HepG2 (cell line): ENCODE results near the gene LEPROT. TPM values are rescaled to one million over a fixed set of nuclear protein-coding genes. Genes with fewer than 3 reads are reported as not detected.

Experiments used
- ERF ChIP-seq: IDR thresholded peaks from 2 replicates; pipeline ENCODE4 v1.6.1; 2018; ENCODE audit warnings: missing biosample characterization, missing genetic modification reagents
- GFI1 ChIP-seq: sonication (generic); formaldehyde crosslinking; IDR thresholded peaks from 2 replicates; pipeline ENCODE4 v1.5.0; 2020; ENCODE audit warnings: missing genetic modification reagents, mild to moderate bottlenecking, borderline replicate concordance
- HNRNPLL ChIP-seq: fragments of 200-400 bp; formaldehyde crosslinking; IDR thresholded peaks from 2 replicates; pipeline ENCODE4 v1.6.1; 2017; ENCODE audit warnings: mild to moderate bottlenecking, low read depth, low read length; ENCODE audit not compliant: poor library complexity, severe bottlenecking
- IKZF4 ChIP-seq: sonication (generic); formaldehyde crosslinking; IDR thresholded peaks from 2 replicates; pipeline ENCODE4 v1.5.1; 2020; ENCODE audit warnings: borderline replicate concordance, mild to moderate bottlenecking, low read depth, missing genetic modification reagents; ENCODE audit errors: not compliant biosample characterization
- KMT2A ChIP-seq: sonication (generic); formaldehyde crosslinking; IDR thresholded peaks from 2 replicates; pipeline ENCODE4 v1.4.0; 2020; ENCODE audit warnings: missing genetic modification reagents
- NR2C2 ChIP-seq: sonication (generic); formaldehyde crosslinking; IDR thresholded peaks from 2 replicates; pipeline ENCODE4 v1.4.0; 2020; ENCODE audit warnings: missing genetic modification reagents, mild to moderate bottlenecking, moderate library complexity, borderline replicate concordance
- ONECUT2 ChIP-seq: sonication (generic); formaldehyde crosslinking; IDR thresholded peaks from 2 replicates; pipeline ENCODE4 v1.4.0; 2020; ENCODE audit warnings: missing genetic modification reagents
- PITX1 ChIP-seq: sonication (generic); formaldehyde crosslinking; IDR thresholded peaks from 2 replicates; pipeline ENCODE4 v1.5.1; 2020; ENCODE audit warnings: mild to moderate bottlenecking, missing genetic modification reagents
- POGZ ChIP-seq: sonication (generic); formaldehyde crosslinking; IDR thresholded peaks from 2 replicates; pipeline ENCODE4 v1.4.0; 2020; ENCODE audit warnings: mild to moderate bottlenecking, missing genetic modification reagents
- REL ChIP-seq: sonication (generic); formaldehyde crosslinking; conservative IDR thresholded peaks from 2 replicates; pipeline ENCODE4 v1.8.0; 2022; ENCODE audit warnings: mild to moderate bottlenecking, missing genetic modification reagents, moderate library complexity
- SP140L ChIP-seq: sonication (generic); formaldehyde crosslinking; IDR thresholded peaks from 2 replicates; pipeline ENCODE4 v1.4.0; 2020; ENCODE audit warnings: missing genetic modification reagents, borderline replicate concordance
- ZBTB20 ChIP-seq: sonication (generic); formaldehyde crosslinking; IDR thresholded peaks from 2 replicates; pipeline ENCODE4 v1.8.1; 2023; ENCODE audit warnings: missing genetic modification reagents, low read depth, mild to moderate bottlenecking, borderline replicate concordance
- ZFAT ChIP-seq: sonication (generic); formaldehyde crosslinking; conservative IDR thresholded peaks from 2 replicates; pipeline ENCODE4 v1.8.1; 2023; ENCODE audit warnings: missing genetic modification reagents, inconsistent platforms
- ZFP36L2 ChIP-seq: sonication (generic); formaldehyde crosslinking; IDR thresholded peaks from 2 replicates; pipeline ENCODE4 v1.4.0; 2020; ENCODE audit warnings: missing genetic modification reagents
- ZFP62 ChIP-seq: sonication (generic); formaldehyde crosslinking; IDR thresholded peaks from 2 replicates; pipeline ENCODE4 v1.4.0; 2020; ENCODE audit warnings: missing genetic modification reagents
- ZIK1 ChIP-seq: sonication (generic); formaldehyde crosslinking; IDR thresholded peaks from 2 replicates; pipeline ENCODE4 v1.5.0; 2020; ENCODE audit warnings: mild to moderate bottlenecking, low read depth, missing genetic modification reagents, borderline replicate concordance
- ZNF12 ChIP-seq: sonication (generic); formaldehyde crosslinking; IDR thresholded peaks from 2 replicates; pipeline ENCODE4 v1.5.0; 2020; ENCODE audit warnings: missing genetic modification reagents
- ZNF282 ChIP-seq: fragments of 450-650 bp; IDR thresholded peaks from 2 replicates; pipeline ENCODE4 v1.6.1; 2018; ENCODE audit not compliant: partially characterized antibody
- ZNF460 ChIP-seq: sonication (generic); formaldehyde crosslinking; IDR thresholded peaks from 2 replicates; pipeline ENCODE4 v1.5.1; 2020; ENCODE audit warnings: missing genetic modification reagents, mild to moderate bottlenecking, borderline replicate concordance
- ZNF550 ChIP-seq: sonication (generic); formaldehyde crosslinking; IDR thresholded peaks from 2 replicates; pipeline ENCODE4 v1.4.0; 2020; ENCODE audit warnings: mild to moderate bottlenecking, missing genetic modification reagents, borderline replicate concordance
- ZNF564 ChIP-seq: sonication (generic); formaldehyde crosslinking; IDR thresholded peaks from 2 replicates; pipeline ENCODE4 v1.8.1; 2023; ENCODE audit warnings: mild to moderate bottlenecking, missing genetic modification reagents
- ZNF605 ChIP-seq: sonication (generic); formaldehyde crosslinking; IDR thresholded peaks from 2 replicates; pipeline ENCODE4 v1.8.0; 2022; ENCODE audit warnings: mild to moderate bottlenecking, missing genetic modification reagents
- ZNF614 ChIP-seq: IDR thresholded peaks from 2 replicates; pipeline ENCODE4 v1.6.1; 2018; ENCODE audit warnings: missing biosample characterization, missing genetic modification reagents, inconsistent platforms, borderline replicate concordance
- ZNF615 ChIP-seq: sonication (generic); formaldehyde crosslinking; IDR thresholded peaks from 2 replicates; pipeline ENCODE4 v1.5.0; 2020; ENCODE audit warnings: mild to moderate bottlenecking, missing genetic modification reagents, borderline replicate concordance
- ZNF724P ChIP-seq: sonication (generic); formaldehyde crosslinking; IDR thresholded peaks from 2 replicates; pipeline ENCODE4 v1.8.0; 2022; ENCODE audit warnings: missing genetic modification reagents, borderline replicate concordance
- ZSCAN31 ChIP-seq: sonication (generic); formaldehyde crosslinking; IDR thresholded peaks from 2 replicates; pipeline ENCODE4 v1.5.0; 2020; ENCODE audit warnings: low read depth, mild to moderate bottlenecking, missing genetic modification reagents
- polyA plus RNA-seq, 8 experiments: library from polyadenylated mRNA; depleted of rRNA in 3 of 8; stranded (reverse) in 7 of 8; unstranded in 1 of 8; fragments of >200 nt; fragmentation: Illumina TruSeq in 4 of 8; extraction: Trizol in 4 of 8; gene quantifications; 2 replicates each; pipeline versions ENCODE4 v1.2.1 to v1.2.3, GENCODE V29; 2011 to 2016; ENCODE audit warnings: low read depth in 4 of 8, missing spikeins in 1 of 8, mixed read lengths in 1 of 8; ENCODE audit not compliant: insufficient read depth in 1 of 8
- total RNA-seq, 5 experiments: library from RNA; depleted of rRNA; stranded (reverse); fragments of >200 nt; fragmentation: Illumina TruSeq; extraction: Trizol; gene quantifications; 2 replicates each; pipeline ENCODE4 v1.2.3, GENCODE V29; 2016; ENCODE audit warnings: low read depth in 1 of 5
- TF ChIP-seq, protein P1 (sequence below): sonication (generic); formaldehyde crosslinking; IDR thresholded peaks from 2 replicates; pipeline ENCODE4 v1.8.0; 2022; ENCODE audit warnings: missing genetic modification reagents, mild to moderate bottlenecking, borderline replicate concordance
- TF ChIP-seq, protein P2 (sequence below): sonication (generic); formaldehyde crosslinking; IDR thresholded peaks from 2 replicates; pipeline ENCODE4 v1.8.1; 2023; ENCODE audit warnings: missing genetic modification reagents, mild to moderate bottlenecking, borderline replicate concordance
- TF ChIP-seq, protein P3 (sequence below): sonication (generic); formaldehyde crosslinking; IDR thresholded peaks from 2 replicates; pipeline ENCODE4 v1.4.0; 2020; ENCODE audit warnings: mild to moderate bottlenecking, missing genetic modification reagents

Gene LEPROT
- total and polyA plus RNA-seq, 2 of the 13 experiments (the other 11 are each of a cell fraction or from before 2014, with no cell fraction given) = 36.8 to 51.4 TPM

DNA sequence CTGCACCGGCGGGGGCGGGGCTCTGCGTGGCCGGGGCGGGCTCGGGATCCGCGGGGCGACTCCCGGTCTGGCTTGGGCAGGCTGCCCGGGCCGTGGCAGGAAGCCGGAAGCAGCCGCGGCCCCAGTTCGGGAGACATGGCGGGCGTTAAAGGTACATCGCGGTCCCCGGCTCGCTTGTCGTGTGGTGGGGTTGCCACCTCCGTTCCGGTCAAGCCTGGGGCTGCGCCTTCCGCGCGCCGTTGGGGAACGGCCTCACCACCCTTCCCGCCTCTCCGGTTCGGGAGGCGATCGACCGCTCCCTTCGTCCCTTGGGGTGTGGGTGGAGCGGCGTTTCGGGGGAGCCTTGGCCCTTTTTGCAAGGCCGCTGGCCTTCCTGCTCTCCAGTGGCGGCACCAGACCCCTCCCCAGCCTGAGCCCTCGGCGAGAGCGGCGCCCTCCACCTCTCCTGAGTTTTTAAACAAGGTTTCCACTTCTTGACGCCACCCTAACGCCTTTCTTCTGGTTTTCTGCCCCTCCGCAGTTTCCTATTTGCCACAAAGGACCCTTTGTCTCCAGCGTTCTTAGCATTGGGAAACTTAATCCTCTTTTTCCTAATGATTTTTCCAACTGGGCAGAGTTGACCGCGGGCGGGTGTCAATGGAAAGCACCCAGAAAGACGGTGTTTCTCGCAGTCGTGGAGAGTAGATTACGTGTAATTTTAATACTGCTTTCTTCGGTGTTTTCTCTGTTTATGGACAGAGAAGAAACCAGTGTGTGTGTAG, at the start of gene LEPROT, which contains the start of gene LEPR (continued):
- TF ChIP-seq KMT2A (CRISPR knock-in tag) (peak; percentile 82), ZNF724P (CRISPR knock-in tag) (peak; percentile 75), REL (CRISPR knock-in tag) (no peak), IKZF4 (CRISPR knock-in tag) (peak; percentile 34), ZIK1 (no peak), SP140L (CRISPR knock-in tag) (no peak), GFI1 (CRISPR knock-in tag) (peak; percentile 54; the same call in 1 of the 2 replicates), ZNF605 (CRISPR knock-in tag) (no peak), ZFAT (CRISPR knock-in tag) (no peak), ZBTB20 (CRISPR knock-in tag) (peak; percentile 54; the same call in 1 of the 2 replicates), ZNF460 (CRISPR knock-in tag) (no peak), ERF (peak; percentile 88), ZNF614 (no peak), ZFP36L2 (CRISPR knock-in tag) (no peak), ONECUT2 (no peak), ZNF564 (peak; percentile 82; the same call in 1 of the 2 replicates), ZNF282 (no peak), HNRNPLL (peak; percentile 36), POGZ (peak; percentile 82), ZSCAN31 (CRISPR knock-in tag) (peak; percentile 66), ZNF550 (CRISPR knock-in tag) (no peak), NR2C2 (peak; percentile 42; the same call in 1 of the 2 replicates), ZNF615 (CRISPR knock-in tag) (no peak), ZFP62 (CRISPR knock-in tag) (no peak), PITX1 (CRISPR knock-in tag) (peak; percentile 59), ZNF12 (CRISPR knock-in tag) (peak; percentile 70; the same call in 1 of the 2 replicates)
- TF ChIP-seq, protein P1, sequence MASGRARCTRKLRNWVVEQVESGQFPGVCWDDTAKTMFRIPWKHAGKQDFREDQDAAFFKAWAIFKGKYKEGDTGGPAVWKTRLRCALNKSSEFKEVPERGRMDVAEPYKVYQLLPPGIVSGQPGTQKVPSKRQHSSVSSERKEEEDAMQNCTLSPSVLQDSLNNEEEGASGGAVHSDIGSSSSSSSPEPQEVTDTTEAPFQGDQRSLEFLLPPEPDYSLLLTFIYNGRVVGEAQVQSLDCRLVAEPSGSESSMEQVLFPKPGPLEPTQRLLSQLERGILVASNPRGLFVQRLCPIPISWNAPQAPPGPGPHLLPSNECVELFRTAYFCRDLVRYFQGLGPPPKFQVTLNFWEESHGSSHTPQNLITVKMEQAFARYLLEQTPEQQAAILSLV = peak; percentile 75; the same call in 1 of the 2 replicates
- TF ChIP-seq, protein P2, sequence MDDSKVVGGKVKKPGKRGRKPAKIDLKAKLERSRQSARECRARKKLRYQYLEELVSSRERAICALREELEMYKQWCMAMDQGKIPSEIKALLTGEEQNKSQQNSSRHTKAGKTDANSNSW (CRISPR knock-in tag) = no peak
- TF ChIP-seq, protein P3, sequence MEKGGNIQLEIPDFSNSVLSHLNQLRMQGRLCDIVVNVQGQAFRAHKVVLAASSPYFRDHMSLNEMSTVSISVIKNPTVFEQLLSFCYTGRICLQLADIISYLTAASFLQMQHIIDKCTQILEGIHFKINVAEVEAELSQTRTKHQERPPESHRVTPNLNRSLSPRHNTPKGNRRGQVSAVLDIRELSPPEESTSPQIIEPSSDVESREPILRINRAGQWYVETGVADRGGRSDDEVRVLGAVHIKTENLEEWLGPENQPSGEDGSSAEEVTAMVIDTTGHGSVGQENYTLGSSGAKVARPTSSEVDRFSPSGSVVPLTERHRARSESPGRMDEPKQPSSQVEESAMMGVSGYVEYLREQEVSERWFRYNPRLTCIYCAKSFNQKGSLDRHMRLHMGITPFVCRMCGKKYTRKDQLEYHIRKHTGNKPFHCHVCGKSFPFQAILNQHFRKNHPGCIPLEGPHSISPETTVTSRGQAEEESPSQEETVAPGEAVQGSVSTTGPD (CRISPR knock-in tag) = peak; percentile 54; the same call in 1 of the 2 replicates
